Body of pancreas (tissue), 4 donors: ENCODE results near the gene EDDM13. TPM values are rescaled to one million over a fixed set of nuclear protein-coding genes. Genes with fewer than 3 reads are reported as not detected.

ENCODE experiments used
- ATAC-seq: fragments of 150-250 bp; one replicate; pipeline ENCODE4 v1.9.1; 2016
- DNase-seq, 4 donors: peaks; one replicate each; pipeline ENCODE4 v3.0.0-alpha.2; 2019
- H3K27ac ChIP-seq, 4 donors: fragments of 200-600 bp; sonication (generic); 1 replicate in 3 of 4; 2 replicates in 1 of 4; pipeline versions ENCODE4 v1.5.1 to v1.6.1; 2016 to 2019; ENCODE audit warnings: mild to moderate bottlenecking in 1 of 4, mixed read lengths in 1 of 4, moderate library complexity in 1 of 4
- H3K27me3 ChIP-seq, 2 donors: fragments of 200-600 bp; sonication (generic); one replicate each; pipeline ENCODE4 v1.6.0; 2016; ENCODE audit warnings: mild to moderate bottlenecking in 1 of 2
- H3K36me3 ChIP-seq, 2 donors: fragments of 200-600 bp; sonication (generic); replicated peaks in 1 of 2; 2 replicates each; pipeline ENCODE4 v1.5.1; 2016; ENCODE audit warnings: low read depth in 2 of 2; ENCODE audit not compliant: insufficient read depth in 1 of 2
- H3K4me1 ChIP-seq: fragments of 200-600 bp; sonication (generic); one replicate; pipeline ENCODE4 v1.6.0; 2016
- H3K4me3 ChIP-seq, 2 donors: fragments of 200-600 bp; sonication (generic); 1 replicate in 1 of 2; 2 replicates in 1 of 2; pipeline ENCODE4 v1.5.1; 2016 to 2019
- H3K9me3 ChIP-seq, 3 donors: fragments of 200-600 bp; sonication (generic); 1 replicate in 2 of 3; 2 replicates in 1 of 3; pipeline ENCODE4 v1.5.1; 2016
- POLR2A ChIP-seq, 3 donors: fragments of 450-650 bp; IDR thresholded peaks; one replicate each; pipeline ENCODE4 v1.6.1; 2016; ENCODE audit warnings: antibody characterized with exemption in 3 of 3, mild to moderate bottlenecking in 2 of 3
- WGBS, 2 donors: methylation state at CpG; one replicate each; pipeline ENCODE4 v1.1.5; 2017; 5-methylcytosine and 5-hydroxymethylcytosine counted together
- intact Hi-C: fragments of 100-400 bp; cut with DNase I; formaldehyde crosslinking; loops from one replicate; pipeline ENCODE4 v1.15.1; 2023
- total RNA-seq, 2 donors: library from RNA; depleted of rRNA; stranded (reverse); fragments of >200 nt; gene quantifications; one replicate each; pipeline ENCODE4 v1.1.0, GENCODE V29; 2016
- TF ChIP-seq, protein P1 (sequence below), 7 experiments: fragments of 450-650 bp in 4 of 7; fragments of 200-600 bp in 3 of 7; sonication (generic) in 3 of 7; IDR thresholded peaks; one replicate each; pipeline ENCODE4 v1.5.1; 2016 to 2019; ENCODE audit warnings: antibody characterized with exemption in 7 of 7

The EDDM13 gene
- total RNA-seq, 2 donors from 2014 or later, result not detected

DNA sequence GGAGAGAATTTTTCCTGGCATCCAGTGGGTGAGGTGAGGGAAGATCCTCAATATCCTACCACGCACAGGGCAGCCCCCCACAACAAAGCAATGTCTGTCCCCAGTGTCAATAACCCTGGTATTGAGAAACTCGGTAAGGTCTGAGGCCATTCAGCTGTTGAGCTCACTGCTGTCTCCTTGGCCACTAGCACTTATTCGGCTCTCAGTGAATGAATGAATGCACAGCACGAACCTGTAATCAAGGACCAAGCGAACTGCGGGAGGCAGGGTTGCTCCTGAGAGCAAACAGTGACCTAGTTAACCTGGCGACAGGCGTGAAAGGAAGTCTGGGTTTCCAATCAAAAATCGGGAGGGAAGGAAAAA, 41.5 kb downstream of the EDDM13 start:
- TF ChIP-seq, protein P1, sequence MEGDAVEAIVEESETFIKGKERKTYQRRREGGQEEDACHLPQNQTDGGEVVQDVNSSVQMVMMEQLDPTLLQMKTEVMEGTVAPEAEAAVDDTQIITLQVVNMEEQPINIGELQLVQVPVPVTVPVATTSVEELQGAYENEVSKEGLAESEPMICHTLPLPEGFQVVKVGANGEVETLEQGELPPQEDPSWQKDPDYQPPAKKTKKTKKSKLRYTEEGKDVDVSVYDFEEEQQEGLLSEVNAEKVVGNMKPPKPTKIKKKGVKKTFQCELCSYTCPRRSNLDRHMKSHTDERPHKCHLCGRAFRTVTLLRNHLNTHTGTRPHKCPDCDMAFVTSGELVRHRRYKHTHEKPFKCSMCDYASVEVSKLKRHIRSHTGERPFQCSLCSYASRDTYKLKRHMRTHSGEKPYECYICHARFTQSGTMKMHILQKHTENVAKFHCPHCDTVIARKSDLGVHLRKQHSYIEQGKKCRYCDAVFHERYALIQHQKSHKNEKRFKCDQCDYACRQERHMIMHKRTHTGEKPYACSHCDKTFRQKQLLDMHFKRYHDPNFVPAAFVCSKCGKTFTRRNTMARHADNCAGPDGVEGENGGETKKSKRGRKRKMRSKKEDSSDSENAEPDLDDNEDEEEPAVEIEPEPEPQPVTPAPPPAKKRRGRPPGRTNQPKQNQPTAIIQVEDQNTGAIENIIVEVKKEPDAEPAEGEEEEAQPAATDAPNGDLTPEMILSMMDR (IDR thresholded peaks at IDR 0.05), result no peak
- TF ChIP-seq POLR2A (IDR thresholded peaks at IDR 0.05), result no peak
- ATAC-seq, result peak; percentile 10
- 0 to 2% methylated on average over 7 to 9 of the region's 9 CpGs for WGBS, 2 donors
- peaks cover 23% of the 10 kb centered on the region for H3K4me1 ChIP-seq
- intact Hi-C loops, result no loop called here
- H3K4me3 ChIP-seq, result peak overlapping the region; percentile 33 to 53
- H3K27ac ChIP-seq, result peak overlapping the region; percentile 92 to 98 (median 94)
- no peaks in the 10 kb centered on the region for H3K9me3 ChIP-seq
- H3K27me3 ChIP-seq, result no peaks in the 10 kb centered on the region
- H3K36me3 ChIP-seq, result no peaks in the 10 kb centered on the region
- DNase-seq, result no peak

DNA sequence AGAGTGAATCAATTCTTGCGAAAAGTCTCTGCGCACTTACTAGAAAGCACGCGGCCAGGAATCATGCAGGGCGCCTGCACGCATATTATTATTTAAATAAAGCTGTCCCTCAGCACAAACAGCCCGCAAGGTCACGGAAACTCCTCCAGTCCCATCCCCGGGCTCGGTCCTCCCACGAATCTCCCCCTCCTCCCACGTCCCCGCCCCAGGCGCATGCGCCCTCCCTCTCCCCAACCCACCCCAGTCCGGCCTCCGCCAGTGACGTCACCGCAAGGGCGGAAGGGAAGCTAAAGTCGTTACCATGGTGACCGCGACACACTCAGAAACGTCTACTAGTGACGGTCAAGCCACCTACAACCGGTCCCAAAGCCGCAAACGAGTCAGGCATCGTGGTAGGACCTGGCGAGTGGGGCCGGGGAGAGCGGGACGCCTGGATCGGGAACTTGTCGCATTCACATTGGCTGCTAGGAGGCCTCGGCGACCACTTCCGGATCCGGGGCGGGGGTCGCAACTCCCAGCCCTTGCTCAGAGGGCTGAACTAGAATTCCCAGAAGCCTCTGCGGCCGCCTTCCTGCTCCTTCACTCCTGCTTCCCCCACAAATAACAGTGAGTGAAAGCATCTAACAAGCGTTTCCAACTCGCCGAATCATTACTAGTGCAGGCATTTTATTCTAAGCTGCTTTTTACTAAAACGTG, 42.0 kb downstream of the EDDM13 start, which contains the start of gene ZSCAN5A:
TSS of gene ZSCAN5A (minus strand) at position 459 of the 696 bp plus-strand sequence. CDS start 89,793 bp downstream, outside the sequence.
- Histone ChIP-seq H3K4me3 (peak within 1 kb of the TSS; percentile 33 to 53), H3K27me3 (no peaks in the 10 kb centered on the region), H3K27ac (peak within 1 kb of the TSS; percentile 92 to 98 (median 94)), H3K9me3 (no peaks in the 10 kb centered on the region), H3K4me1 (peaks cover 23% of the 10 kb centered on the region), H3K36me3 (no peaks in the 10 kb centered on the region)
- TF ChIP-seq, protein P1 (IDR thresholded peaks at IDR 0.05), result peak in 1 of 7 experiments; percentile 4
- peak in 2 of 3 donors; percentile 76 to 81 for TF ChIP-seq POLR2A (IDR thresholded peaks at IDR 0.05)
- DNase-seq (peak; percentile 95 to 97 (median 96)), ATAC-seq (peak; percentile 90)
- 0 to 1% methylated on average over 27 to 44 of the region's 47 CpGs for WGBS, 2 donors
- intact Hi-C loops, result no loop called here

DNA sequence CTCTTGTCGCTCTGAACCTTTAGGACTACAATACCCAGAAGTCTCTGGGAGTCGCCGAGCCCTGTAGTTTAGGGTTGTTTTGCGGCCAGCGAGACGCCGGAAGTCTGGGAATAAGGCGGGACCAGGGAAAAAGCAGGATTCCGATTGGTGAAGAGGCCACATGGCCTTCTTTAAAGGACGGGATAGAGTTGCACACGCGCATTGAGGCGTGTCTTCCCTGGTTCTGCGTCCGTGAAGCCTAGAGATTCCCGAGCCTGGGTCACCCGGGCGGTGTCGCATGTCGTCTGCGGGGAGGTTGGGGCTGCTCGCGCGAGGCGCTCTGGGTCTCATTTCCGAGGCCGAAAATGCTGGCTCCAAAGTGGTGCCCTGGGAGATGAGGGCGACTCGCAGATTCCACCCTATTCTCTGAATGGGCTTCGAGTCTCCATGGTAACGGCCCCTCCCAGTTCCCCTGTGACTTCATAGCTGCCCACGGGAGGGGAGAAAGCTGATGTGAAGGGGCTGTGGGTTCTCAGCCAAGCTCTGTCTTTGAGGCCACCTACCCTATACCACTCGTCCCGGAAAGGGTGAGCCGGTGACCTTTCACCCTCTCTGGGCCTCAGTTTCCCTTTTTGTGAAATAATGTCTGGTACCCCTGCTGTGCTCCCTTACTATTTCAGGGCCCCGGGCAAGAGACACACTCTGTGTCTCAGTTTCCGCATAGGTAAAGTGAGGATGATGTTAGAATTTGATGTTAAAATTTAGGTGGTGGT, 42.7 kb downstream of the EDDM13 start:
- intact Hi-C loops, result no loop called here
- H3K4me3 ChIP-seq, result peak overlapping the region; percentile 33 to 53
- peak overlapping the region; percentile 92 to 98 (median 94) for H3K27ac ChIP-seq
- H3K36me3 ChIP-seq, result no peaks in the 10 kb centered on the region
- 1% methylated on average over 27 to 37 of the region's 37 CpGs for WGBS, 2 donors
- ATAC-seq (peak; percentile 92), DNase-seq (peak; percentile 95 to 98 (median 96))
- peak in 1 of 3 donors; percentile 53 for TF ChIP-seq POLR2A (IDR thresholded peaks at IDR 0.05)
- TF ChIP-seq, protein P1 (IDR thresholded peaks at IDR 0.05), result no peak
- H3K9me3 ChIP-seq, result no peaks in the 10 kb centered on the region
- peaks cover 23% of the 10 kb centered on the region for H3K4me1 ChIP-seq
- H3K27me3 ChIP-seq, result no peaks in the 10 kb centered on the region

DNA sequence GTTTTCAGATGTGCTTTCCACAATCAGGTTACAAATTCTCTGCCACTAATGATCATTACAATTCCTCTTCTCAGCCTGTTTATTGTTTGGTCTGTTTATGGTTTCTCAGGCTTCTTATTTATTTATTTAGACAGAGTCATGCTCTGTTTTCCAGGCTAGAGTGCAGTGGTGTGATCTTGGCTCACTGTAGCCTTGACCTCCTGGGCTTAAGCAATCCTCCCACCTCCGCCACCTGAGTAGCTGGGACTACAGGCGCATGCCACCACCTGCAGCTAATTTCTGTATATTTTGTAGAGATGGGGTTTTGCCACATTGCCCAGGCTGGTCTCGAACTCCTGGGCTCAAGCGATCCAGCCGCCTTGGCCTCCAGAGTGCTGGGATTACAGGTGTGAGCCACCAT, 44.2 kb downstream of the EDDM13 start:
- Histone ChIP-seq H3K27ac (no peak overlapping the region), H3K9me3 (no peaks in the 10 kb centered on the region), H3K36me3 (no peaks in the 10 kb centered on the region), H3K4me1 (peaks cover 23% of the 10 kb centered on the region), H3K27me3 (no peaks in the 10 kb centered on the region), H3K4me3 (no peak overlapping the region)
- ATAC-seq, result no peak
- intact Hi-C loops, result no loop called here
- TF ChIP-seq POLR2A (IDR thresholded peaks at IDR 0.05), result no peak
- TF ChIP-seq, protein P1 (IDR thresholded peaks at IDR 0.05), result no peak
- WGBS, 2 donors, result 94 to 96% methylated on average over 5 of the region's 5 CpGs
- no peak for DNase-seq
